OCI-LY3 (cell line): ENCODE data around the gene ERBIN.

Experiments
- EZH2phosphoT487 ChIP-seq: fragments of 200-600 bp; shearing (Covaris generic); IDR thresholded peaks from 2 replicates; pipeline ENCODE4 v1.6.1; 2018; ENCODE audit warnings: antibody characterized with exemption, mixed run types, low read depth
- TF ChIP-seq, protein P1 (sequence below): fragments of 200-600, 300-600 bp; sonication (generic); IDR thresholded peaks from 2 replicates; pipeline ENCODE4 v1.5.1; 2014; ENCODE audit warnings: antibody characterized with exemption, low read length, low read depth

DNA sequence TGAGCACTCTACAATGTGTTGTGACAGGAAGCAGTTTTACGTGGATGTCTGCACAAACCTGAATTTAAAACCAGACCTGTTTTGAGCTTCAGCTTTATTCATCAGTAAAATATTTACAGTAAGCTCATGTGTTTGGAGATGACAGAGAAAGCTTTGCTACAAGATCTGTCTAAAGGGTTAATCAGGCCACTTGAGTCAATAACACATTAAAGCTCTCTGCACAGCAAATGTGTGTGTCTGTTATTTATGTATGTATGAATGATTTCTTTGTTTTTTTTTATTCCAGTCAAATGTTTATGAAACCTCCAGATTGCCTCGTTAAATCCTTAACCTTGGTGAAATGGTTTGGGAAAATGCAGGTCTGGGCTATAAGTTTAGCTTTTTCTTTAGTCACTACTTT, 140.5 kb downstream of the ERBIN start:
- TF ChIP-seq, protein P1, sequence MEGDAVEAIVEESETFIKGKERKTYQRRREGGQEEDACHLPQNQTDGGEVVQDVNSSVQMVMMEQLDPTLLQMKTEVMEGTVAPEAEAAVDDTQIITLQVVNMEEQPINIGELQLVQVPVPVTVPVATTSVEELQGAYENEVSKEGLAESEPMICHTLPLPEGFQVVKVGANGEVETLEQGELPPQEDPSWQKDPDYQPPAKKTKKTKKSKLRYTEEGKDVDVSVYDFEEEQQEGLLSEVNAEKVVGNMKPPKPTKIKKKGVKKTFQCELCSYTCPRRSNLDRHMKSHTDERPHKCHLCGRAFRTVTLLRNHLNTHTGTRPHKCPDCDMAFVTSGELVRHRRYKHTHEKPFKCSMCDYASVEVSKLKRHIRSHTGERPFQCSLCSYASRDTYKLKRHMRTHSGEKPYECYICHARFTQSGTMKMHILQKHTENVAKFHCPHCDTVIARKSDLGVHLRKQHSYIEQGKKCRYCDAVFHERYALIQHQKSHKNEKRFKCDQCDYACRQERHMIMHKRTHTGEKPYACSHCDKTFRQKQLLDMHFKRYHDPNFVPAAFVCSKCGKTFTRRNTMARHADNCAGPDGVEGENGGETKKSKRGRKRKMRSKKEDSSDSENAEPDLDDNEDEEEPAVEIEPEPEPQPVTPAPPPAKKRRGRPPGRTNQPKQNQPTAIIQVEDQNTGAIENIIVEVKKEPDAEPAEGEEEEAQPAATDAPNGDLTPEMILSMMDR: no peak
- TF ChIP-seq EZH2phosphoT487: no peak
